Activated gamma-delta T cell treated with anti-CD3 and anti-CD28 coated beads, Interleukin-2, amount 50 U/mL, for 16 hours (primary cell): ENCODE data around the gene TTC31.

Experiments
- DNase-seq: peaks from one replicate; pipeline ENCODE4 v3.0.0-alpha.2; 2020; ENCODE audit warnings: low read depth

The TTC31 gene

DNA sequence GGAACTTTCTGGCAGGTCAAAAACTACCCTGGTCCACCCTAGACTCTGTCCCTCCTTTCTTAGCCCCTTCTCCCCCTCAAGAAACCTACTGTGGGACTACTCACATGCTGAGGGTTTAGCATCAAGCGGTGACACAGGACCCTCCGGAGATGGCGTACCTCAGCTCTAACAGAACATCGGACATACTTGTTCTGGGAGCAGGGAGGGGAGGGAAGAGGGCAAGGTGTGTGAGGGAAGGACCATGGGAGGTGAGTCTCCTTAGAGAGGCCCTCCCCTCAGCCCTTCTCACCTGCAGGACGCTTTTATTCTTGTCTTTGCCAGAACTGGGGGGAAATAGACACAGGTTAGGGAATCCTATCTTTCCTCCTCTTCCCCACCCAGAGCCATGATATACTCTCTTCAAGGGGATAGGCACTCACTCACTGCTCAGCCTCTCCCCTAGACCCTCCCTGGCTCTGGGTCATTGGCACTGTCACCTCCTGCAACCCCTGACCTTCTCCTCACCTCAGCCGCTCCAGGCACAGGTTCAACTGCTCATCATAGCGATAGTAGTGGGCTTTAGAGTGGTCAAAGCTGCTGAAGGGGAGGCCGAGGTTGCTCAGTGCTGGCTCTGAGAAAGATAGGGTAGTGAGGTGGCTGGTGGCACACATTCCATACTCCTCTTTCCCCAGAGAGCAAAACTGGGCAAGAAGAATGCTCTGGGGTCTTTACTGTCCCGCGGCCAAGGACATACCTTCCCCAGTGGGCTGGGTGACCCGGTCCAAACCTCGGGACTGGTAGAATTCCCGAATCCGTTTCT is 22.8 kb downstream of the TTC31 start:
- DNase-seq, result no peak

DNA sequence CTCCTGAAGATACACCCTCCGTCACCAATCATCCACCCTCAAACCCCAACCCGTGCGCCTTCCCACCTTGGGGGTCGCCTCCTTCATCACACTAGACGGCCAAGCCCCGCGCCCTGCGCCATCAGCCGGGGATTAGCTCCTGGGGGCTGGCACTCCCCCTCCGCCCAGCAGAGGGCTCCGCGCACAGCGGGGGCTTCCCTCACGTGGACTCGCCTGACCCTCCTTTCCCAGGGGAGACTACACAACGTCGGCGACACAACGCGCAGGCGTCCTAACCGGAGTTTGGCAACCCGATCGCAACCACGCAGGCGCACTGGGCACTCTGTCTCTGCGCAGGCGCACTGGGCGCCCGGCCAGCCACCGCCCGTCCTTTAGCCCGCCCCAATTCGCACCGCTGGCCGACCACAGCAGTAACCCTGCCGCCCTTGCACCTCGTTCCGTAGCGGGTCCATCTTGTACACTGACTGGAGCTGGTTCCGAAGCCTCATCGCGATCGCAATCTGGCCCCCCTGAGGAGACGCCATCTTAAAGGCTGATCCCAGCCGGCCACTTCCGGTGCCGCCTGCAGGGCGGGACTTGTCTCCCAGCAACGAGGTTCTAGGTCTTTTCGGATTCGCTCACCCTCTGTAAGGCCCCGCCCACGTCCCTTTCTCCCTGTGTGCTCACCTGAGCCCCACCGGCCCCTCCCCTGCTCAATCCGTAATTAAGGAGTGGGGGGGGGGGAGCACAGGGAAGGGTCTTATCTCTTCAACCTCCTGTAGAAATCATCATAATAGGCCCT is 24.5 kb downstream of the TTC31 start, which contains the start of gene PCGF1:
Gene PCGF1 (minus strand): TSS at position 551 of the 781 bp plus-strand sequence. CDS start 27 bp downstream, at position 524.
- DNase-seq, result peak; percentile 98

DNA sequence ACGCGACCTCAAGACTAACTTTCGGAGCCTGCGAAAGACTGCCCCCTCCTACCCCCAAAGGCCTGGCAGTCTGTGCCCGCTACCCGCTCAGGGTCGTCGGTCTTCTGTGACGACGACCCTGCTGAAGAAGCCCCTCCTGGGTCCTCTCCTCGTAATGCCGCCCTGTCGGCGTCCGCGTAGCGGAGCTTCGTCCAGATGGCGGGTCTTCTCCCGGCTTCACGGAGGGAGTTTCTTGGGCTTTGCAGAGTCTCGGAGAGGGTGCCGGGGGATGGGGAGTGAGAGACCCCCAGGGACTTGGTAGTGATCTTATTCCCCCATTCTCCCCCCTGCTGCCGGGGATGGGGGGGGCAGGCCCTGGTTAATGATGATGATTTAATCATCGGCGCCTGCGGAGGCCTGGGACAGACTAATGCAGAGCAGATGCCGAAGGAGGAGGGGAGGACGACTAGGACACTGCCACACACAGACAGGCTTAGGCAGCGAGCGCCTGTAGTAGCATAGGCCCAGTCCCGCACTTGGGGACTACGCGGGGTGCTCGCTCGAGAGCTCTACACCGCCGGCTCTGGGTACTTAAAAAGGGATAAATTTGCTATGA is 25.1 kb downstream of the TTC31 start:
- no peak for DNase-seq

DNA sequence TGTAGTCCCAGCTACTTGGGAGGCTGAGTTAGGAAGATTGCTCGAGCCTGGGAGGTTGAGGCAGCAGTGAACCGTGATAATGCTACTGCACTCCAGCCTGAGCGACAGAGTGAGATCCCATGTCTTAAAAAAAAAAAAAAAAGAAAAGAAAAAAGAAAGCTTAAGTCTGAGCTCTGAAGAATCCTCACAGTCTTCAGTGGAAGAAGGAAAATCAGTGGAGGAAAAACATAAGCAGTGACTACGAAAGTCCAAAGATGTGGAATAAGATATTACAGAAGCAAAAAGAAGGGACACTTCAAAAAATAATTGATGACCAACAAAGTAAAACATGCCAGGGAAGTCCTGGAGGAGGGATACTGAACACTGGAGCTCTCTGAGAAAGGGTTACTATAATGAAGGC is 27.4 kb downstream of the TTC31 start:
- DNase-seq, result no peak

DNA sequence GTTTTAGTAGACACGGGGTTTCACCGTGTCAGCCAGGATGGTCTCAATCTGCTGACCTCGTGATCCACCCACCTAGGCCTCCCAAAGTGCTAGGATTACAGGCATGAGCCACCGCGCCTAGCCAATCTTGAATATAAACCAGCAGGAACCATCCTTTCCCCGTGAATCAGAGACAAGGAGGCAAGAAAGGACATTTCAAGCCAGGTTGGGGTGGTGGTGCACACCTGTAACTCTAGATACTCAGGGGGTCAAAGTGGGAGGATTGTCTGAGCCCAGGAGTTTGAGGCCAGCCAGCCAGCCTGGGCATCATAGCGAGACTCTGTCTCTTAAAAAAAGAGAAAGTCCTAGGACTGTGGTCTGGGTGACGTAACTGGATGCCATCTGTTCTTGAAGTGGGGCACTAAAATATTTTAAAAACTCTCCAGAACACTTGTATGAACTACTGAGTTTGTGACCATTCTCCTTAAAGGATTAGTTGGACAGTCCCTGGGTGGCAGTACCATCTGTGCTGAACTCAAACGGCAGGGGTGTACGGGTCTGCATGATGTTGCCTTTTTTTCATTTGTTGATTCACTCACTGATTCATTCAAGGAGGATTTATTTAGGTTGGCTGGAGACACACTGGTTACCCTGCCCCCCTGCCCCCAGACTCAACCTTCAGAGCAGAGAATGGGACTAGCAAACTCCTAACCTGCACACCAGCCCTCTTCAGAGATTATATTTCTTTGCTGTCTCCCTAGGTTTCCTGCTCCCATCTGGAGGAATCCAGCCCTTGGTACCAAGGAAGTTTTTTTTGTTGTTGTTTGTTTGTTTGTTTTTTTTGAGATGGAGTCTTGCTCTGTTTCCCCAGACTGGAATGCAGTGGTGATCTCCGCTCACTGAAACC is 28.5 kb downstream of the TTC31 start:
- no peak for DNase-seq

DNA sequence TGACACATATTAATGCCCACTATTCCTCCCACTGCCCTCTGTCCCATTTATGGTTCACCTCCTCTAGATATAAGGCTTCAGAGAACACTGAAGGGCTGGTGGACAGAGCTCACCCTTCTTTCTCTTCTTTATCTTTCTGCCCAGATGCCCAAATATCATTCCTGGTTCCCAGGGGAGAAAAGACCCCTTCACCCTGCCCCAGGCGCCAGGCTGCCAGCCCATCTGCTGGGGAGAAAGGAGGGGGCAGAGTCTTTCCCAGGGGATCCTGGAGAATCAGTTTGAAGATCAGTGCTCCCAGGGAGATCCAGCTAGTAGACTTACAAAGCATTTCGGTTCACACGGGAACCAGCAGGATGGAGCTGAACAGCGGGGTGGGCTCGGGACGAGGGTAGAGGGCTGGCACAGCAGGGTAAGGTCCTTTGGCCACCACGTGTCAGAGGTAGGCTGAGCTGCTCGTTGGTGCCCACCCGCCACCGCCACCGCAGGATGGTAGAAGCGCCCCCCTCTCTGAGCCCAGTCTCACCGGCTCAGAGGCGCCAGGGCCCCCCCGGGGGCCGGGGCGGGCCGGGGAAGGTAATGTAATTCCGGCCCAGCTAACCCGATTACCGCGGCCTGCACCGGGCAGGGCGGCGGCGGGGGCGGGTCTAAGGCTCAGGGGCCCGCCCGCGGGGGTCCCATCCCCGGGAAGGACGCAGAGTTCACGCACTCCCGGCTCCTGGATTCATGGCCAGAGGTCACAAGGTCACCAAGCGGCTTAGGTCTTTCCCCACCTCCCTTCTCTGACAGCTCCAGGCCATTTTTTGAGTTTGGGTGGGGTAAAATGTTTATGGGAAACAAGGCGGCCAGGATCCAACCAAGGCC is 30.1 kb downstream of the TTC31 start:
- DNase-seq, result no peak

DNA sequence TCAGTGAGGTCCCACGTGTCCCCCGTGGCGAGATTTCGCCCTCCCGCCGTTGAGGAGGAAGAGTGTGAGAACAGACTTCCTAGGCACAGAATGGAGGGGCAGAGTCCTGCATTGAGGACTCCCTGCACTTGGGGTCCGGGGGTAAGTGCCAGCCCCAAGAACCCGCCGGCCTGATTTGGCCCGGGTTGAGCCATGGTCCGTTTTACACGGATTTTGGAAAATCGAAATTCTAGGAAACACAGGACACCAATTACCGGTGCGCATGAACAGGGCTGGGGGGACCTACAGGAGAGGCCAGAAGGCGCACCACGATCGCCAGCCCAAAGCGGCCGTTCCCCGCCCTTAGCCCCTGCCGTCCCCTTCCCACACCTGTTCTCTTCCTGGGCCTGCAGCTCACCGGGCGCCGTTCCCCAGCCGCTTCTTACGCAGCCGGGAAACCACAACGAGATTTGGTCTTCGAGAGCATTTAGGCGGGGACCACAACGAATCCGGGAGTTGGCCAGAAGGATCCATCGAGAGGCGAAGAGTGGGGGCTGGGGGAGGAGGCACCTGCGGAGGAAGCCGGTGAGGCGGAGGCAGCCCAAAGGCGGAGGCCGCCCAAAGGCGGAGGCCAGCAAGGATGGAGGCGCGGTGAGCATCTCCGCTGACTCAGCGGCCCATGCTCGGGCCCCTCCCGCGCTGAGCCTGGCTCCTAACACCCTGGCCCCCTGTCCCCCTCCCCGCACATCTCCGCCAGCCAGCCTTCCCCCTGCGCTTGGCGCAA is 30.9 kb downstream of the TTC31 start:
- no peak for DNase-seq

DNA sequence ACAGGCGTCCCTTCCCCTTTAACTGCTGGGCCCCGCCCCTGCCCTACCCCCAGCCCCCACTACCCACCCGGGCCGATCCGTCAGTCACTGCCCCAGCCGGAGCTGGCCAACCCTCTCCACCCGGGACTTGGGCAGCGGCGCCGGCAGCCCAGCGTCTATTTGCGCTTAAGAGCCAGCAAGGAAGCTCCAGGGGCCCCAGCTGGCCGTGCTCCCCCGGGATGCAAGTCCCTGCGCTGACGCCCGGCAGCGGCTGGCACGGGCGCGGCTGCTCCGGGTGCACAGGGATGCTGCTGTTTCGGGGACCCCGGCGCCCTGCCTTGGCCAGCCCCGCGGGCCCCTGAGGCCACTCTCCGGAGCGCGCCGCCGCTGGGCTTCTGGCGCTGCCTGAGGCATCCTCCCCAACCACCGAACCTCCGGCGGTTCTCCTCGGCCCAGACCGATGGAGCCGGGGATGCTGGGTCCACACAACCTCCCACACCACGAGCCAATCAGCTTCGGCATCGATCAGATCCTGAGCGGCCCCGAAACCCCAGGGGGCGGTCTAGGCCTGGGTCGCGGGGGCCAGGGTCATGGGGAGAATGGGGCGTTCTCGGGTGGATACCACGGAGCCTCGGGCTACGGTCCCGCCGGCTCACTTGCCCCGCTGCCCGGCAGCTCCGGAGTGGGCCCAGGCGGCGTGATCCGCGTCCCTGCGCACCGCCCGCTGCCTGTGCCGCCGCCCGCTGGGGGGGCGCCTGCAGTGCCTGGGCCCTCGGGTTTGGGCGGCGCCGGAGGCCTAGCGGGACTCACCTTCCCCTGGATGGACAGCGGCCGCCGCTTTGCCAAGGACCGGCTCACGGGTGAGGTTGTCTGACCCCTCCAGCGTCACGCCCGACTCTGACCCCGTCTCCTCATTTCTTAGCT is 31.7 kb downstream of the TTC31 start, which contains the start of gene TLX2:
Gene TLX2 (plus strand): TSS at position 83 of the 903 bp plus-strand sequence. CDS start 357 bp downstream, at position 440.
- DNase-seq, result no peak

DNA sequence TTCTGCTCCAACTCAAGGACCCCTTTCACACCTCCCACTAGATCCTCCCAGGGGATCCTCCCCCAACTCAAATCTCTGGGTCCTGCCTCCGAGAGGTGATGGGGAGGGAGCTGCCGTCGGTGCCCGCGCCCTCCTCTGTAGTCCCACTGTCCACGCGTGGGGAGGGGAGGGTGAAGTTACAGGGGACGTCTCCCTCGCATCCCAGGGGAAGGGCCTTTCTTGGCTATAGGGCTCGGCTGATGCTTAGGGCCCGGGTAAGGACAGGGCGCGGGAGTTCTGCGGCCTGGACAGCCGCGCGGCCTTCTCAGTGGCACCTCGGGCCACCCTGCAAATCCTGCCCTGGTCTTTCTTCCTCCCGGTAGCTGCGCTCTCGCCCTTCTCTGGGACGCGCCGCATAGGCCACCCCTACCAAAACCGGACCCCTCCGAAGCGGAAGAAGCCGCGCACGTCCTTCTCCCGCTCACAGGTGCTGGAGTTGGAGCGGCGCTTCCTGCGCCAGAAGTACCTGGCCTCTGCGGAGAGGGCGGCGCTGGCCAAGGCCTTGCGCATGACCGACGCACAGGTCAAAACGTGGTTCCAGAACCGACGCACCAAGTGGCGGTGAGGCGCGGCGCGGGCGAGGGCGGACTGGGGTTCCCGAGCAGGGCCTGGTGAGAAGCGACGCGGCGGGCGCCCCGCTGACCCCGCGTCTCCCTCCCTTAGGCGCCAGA is 32.5 kb downstream of the TTC31 start:
- DNase-seq, result no peak

DNA sequence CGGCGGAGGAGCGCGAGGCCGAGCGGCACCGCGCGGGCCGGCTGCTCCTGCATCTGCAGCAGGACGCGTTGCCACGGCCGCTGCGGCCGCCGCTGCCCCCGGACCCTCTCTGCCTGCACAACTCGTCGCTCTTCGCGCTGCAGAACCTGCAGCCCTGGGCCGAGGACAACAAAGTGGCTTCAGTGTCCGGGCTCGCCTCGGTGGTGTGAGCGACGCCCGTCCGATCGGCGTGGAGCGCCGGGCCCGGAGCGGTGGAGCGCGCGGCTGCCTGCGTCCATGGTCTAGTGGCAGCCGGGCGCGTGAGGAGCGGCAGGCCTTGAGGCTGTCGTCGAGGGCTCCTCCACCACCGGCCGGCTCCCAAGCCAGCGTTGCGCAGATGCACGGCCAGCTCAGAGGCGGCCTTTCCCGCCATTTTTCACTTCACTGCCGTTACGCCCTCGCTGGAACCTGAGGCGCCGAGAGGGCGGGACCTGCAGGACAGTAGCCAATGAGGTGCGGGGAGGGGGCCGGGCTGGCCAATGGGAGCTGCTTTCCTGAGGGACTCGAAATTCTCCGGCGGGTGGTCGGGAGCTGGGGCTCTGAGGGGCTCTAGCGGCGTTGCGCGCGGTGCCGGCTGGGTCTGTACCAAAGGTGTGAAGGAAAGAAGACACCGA is 33.2 kb downstream of the TTC31 start:
- DNase-seq, result peak; percentile 60

DNA sequence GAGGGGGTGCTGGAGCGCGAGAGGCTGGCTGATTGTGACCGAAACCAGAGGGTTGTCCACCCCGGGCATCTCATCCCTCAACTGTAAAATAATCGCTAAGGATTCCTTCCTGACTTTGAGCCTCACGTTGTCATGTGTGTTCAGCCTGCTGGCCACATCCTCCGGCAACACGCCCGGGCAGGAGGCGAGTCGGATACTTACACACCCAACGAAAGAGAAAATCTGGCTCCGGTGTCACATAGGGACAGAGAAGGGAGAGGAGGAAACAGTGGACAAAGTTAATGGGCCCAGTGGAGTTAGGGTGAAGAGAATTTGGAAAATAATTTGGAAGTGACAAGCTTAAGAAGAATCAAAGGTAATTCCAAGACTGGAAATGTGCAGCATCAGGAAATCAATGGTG is 33.8 kb downstream of the TTC31 start:
- no peak for DNase-seq

DNA sequence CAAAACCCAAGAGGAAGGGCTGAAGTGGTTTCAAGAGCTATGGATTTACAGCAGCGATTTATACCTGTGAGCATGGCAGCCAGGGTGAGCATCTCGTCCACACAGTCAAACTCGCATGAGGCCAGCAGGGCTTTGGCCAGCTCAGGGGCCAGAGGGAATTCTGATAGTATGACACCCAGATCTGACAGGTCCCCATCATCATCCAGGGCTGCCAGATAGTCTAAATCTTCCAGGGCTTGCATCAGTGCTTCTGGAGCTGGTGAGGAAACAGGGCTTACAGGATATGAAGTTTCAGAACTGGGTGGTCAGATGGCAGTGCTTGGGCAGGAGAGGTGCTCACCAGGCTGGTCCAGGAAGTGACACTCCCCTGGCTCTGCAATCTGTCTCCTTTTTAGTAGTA is 39.6 kb downstream of the TTC31 start:
- no peak for DNase-seq

DNA sequence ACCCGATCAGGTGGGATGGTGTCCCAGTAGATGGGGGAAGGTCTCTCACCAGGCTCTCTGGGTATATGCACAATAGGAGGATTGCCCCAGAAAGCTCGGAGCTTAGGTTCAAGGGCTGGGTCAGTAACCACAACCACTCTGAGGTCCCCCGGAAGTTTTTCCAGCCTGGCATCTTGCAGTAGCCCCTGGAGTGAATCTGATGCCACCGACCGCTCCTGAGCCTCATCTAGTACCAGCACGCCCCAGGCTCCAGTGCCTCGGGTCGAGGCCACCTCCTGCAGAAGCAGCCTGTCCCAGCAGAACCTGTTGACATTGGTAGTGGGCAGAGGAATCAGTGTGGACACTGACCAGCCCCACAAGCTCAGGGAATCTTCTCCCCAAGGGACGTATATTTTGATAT is 41.1 kb downstream of the TTC31 start:
- DNase-seq, result no peak

DNA sequence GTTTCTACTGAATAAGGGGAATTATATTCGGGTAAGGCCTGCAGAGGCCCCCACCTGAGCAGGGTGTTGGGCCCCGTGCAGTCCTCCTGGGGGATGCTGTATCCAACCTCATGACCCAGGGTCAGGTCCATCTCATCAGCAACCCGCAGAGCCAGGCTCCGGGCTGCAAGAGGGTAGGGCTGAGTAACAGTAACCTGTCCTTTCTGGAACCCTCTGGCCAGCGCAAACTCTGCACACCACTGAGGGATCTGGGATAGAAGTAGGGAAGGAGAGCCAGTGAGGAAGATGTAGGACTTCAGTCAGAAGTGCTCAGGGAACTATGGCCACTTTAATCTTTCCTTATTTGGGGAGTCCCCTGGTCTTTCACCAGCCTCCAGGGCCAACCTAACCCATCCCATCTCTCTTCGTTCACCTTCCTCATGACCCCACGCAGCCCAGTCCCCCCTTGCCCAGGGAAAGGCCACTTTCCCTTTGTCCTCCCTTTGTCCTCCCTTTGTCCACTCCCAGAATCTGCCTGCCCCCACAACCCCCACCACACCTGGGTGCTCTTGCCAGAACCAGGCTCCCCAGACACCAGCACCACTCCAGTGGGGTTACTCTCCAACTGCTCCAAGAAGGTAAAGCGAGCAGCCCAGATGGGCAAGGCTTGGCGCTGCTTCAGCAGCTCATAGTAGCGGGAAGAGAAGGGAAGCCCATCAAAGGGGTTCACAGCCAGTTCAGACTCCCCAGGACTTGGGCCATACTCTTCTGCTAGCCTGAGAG is 42.3 kb downstream of the TTC31 start:
- no peak for DNase-seq

DNA sequence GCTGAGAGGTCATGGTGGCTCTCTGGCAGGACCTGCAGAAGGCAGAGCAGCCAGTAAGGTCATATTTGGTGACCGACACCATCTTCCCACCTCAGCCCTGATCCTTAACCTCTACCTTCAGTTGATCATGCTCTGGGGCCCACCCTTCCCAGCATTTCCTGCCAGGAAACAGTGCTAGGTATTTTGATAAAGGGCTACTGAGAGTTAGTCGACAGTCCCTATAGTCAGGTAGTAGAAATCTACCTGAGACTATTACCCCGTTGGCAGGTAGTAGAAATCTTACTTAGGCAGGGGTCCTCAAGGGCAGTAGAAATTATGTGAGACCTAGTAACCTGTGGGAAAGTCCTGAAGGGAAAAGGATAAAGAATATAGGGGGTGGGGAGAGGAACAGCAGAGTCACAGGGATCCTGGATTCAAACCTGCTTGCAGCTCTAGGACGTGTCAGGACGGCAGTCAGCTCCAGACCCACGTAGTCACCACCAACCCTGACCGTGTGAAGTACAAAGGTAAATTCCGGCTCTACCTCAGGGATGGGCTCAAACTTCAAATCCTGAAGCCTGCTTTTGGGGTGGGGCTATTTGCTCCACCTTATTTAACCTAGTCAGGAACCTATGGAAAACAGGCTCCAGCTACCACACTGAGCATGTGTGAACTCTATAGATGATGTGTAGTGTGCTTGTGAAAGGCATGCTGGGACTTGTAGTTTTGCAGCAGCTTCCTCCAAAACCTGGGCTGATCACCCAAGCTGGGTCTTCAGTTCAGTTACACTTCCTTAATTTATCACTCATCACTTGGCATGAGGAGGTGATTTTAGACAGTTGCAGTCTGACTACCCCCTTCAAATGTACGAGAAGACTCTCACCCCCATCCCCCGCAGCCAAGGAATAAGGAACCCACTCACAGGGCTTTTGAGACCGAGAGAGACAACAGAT is 43.1 kb downstream of the TTC31 start, which contains the start of gene DQX1:
Gene DQX1 (minus strand): TSS at position 515 of the 932 bp plus-strand sequence. CDS start 502 bp downstream, at position 13.
- DNase-seq, result no peak
